ENCODE results near the gene CR2.

GRCh38 chr1:207461649-207462048, 7.5 kb downstream of the CR2 start:
- TF ChIP-seq CTCF (IDR thresholded peaks at IDR 0.05) (no peak), POLR2A (IDR thresholded peaks at IDR 0.05) (no peak)
